OCI-LY7 (cell line): ENCODE data around the gene MAMDC2. TPM values are rescaled to one million over a fixed set of nuclear protein-coding genes. Genes with fewer than 3 reads are reported as not detected.

Experiments used
- BruUV-seq: library from RNA; stranded (reverse); fragments of 400-500 nt; replicated peaks from 2 replicates; lab custom pipeline; 2021; lab: Mats Ljungman, UMichigan
- CTCF ChIA-PET: fragments of 300-600 bp; sonication (Branson Sonifier 250); formaldehyde crosslinking; loops from one replicate; lab custom pipeline; 2022; ENCODE audit warnings: antibody characterized with exemption; ENCODE audit not compliant: unreplicated experiment; lab: Charles Lee
- POLR2A ChIA-PET: fragments of 300-600 bp; sonication (Branson Sonifier 250); formaldehyde crosslinking; loops from one replicate; lab custom pipeline; 2022; ENCODE audit warnings: antibody characterized with exemption; lab: Charles Lee
- DNase-seq: peaks from one replicate; pipeline ENCODE4 v3.0.0-alpha.2; 2015; ENCODE audit warnings: low spot score
- H2AFZ ChIP-seq: fragments of 200-600 bp; sonication (generic), shearing (Covaris generic); 2 replicates; pipeline ENCODE4 v1.6.1; 2014; ENCODE audit warnings: mild to moderate bottlenecking, antibody characterized with exemption, low read length, moderate library complexity
- H3K27ac ChIP-seq: fragments of 200-600 bp; sonication (generic); 2 replicates; pipeline ENCODE4 v1.5.1; 2014; ENCODE audit warnings: mixed run types, low read depth, mild to moderate bottlenecking, moderate library complexity, low read length, inconsistent platforms; ENCODE audit not compliant: poor library complexity, severe bottlenecking
- H3K36me3 ChIP-seq: fragments of 200-600 bp; sonication (generic); 2 replicates; pipeline ENCODE4 v1.6.1; 2014; ENCODE audit warnings: mild to moderate bottlenecking, antibody characterized with exemption, low read length, moderate library complexity, mixed read lengths; ENCODE audit not compliant: insufficient read depth
- H3K4me1 ChIP-seq: fragments of 200-600 bp; sonication (generic); 2 replicates; pipeline ENCODE4 v1.5.1; 2014; ENCODE audit warnings: mild to moderate bottlenecking, low read length; ENCODE audit not compliant: insufficient read depth, poor library complexity, severe bottlenecking
- H3K4me2 ChIP-seq: fragments of 200-600 bp; sonication (generic); 2 replicates; pipeline ENCODE4 v1.6.1; 2014; ENCODE audit warnings: mild to moderate bottlenecking, low read length
- H3K4me3 ChIP-seq: fragments of 200-600 bp; sonication (generic); 2 replicates; pipeline ENCODE4 v1.5.1; 2014; ENCODE audit warnings: mild to moderate bottlenecking, low read depth, low read length; ENCODE audit not compliant: poor library complexity, severe bottlenecking
- H3K79me2 ChIP-seq: fragments of 200-600 bp; sonication (generic); 2 replicates; pipeline ENCODE4 v1.6.1; 2016; ENCODE audit warnings: low read depth, mild to moderate bottlenecking, low read length, moderate library complexity, mixed read lengths; ENCODE audit not compliant: insufficient read depth
- H3K9me2 ChIP-seq: fragments of 200-600 bp; sonication (generic); 2 replicates; pipeline ENCODE4 v1.6.1; 2016; ENCODE audit warnings: mild to moderate bottlenecking, low read length, mixed read lengths; ENCODE audit not compliant: insufficient read depth
- H3K9me3 ChIP-seq: fragments of 200-600 bp; sonication (generic); 2 replicates; pipeline ENCODE4 v1.6.1; 2014; ENCODE audit warnings: mild to moderate bottlenecking, mixed run types, low read length, mixed read lengths
- H4K20me1 ChIP-seq: fragments of 200-600 bp; sonication (generic); 2 replicates; pipeline ENCODE4 v1.6.1; 2014; ENCODE audit warnings: mild to moderate bottlenecking, antibody characterized with exemption, low read length, moderate library complexity, mixed read lengths; ENCODE audit not compliant: insufficient read depth
- CTCF ChIP-seq: fragments of 200-600 bp; sonication (generic); conservative IDR thresholded peaks from 2 replicates; pipeline ENCODE4 v1.5.1; 2014; ENCODE audit warnings: mild to moderate bottlenecking, antibody characterized with exemption, low read length, moderate library complexity, mixed read lengths
- EZH2phosphoT487 ChIP-seq: fragments of 200-600 bp; sonication (generic); IDR thresholded peaks from 2 replicates; pipeline ENCODE4 v1.6.1; 2018; ENCODE audit warnings: low read depth, borderline replicate concordance, mild to moderate bottlenecking, mixed run types, antibody characterized with exemption, low read length, moderate library complexity, mixed read lengths
- intact Hi-C: fragments of 100-400 bp; cut with micrococcal nuclease; formaldehyde crosslinking; loops from one replicate; pipeline ENCODE4 v1.10.0; 2022; ENCODE audit not compliant: unreplicated experiment
- total RNA-seq, 2 experiments: library from RNA; depleted of rRNA in 1 of 2; stranded (reverse); fragments of >200 nt in 1 of 2; shearing (Covaris generic) in 1 of 2; gene quantifications; 2 replicates each; pipeline ENCODE4 v1.2.3, GENCODE V29; 2014 to 2022

MAMDC2 gene
- total RNA-seq, 2 experiments from 2014 or later: not detected

- no peaks in the 10 kb centered on the region for H3K36me3 ChIP-seq
- H3K9me2 ChIP-seq: no peaks in the 10 kb centered on the region
- BruUV-seq: no TSS peak
- H3K4me2 ChIP-seq: no peak overlapping the region
- DNase-seq: no peak
- no peaks in the 10 kb centered on the region for H3K9me3 ChIP-seq
- no peak overlapping the region for H3K27ac ChIP-seq
- CTCF ChIA-PET: no interaction called here
- H4K20me1 ChIP-seq: no peaks in the 10 kb centered on the region
- H2AFZ ChIP-seq: no peak overlapping the region
- H3K79me2 ChIP-seq: no peaks in the 10 kb centered on the region
- no peaks in the 10 kb centered on the region for H3K4me1 ChIP-seq
- H3K4me3 ChIP-seq: no peak overlapping the region
- intact Hi-C loops: loop anchor here (10.0 kb wide), 1 partner anchor 61 kb away; no protein-coding TSS in a partner anchor
- POLR2A ChIA-PET: interaction anchor here (0.6 kb wide), 1 partner anchor 343 kb away, joined by 3 read pairs; no protein-coding TSS in a partner anchor
- TF ChIP-seq EZH2phosphoT487 (no peak), CTCF (no peak)
These were observed 89.9 kb downstream of the MAMDC2 start for GRCh38 chr9:70133253-70134208.

GRCh38 chr9:70134360-70134759 is 90.7 kb downstream of the MAMDC2 start:
- Histone ChIP-seq H3K27ac (no peak overlapping the region), H3K4me2 (no peak overlapping the region), H3K4me1 (no peaks in the 10 kb centered on the region), H3K4me3 (no peak overlapping the region), H3K79me2 (no peaks in the 10 kb centered on the region), H3K9me2 (no peaks in the 10 kb centered on the region), H2AFZ (no peak overlapping the region), H3K36me3 (no peaks in the 10 kb centered on the region), H3K9me3 (no peaks in the 10 kb centered on the region), H4K20me1 (no peaks in the 10 kb centered on the region)
- DNase-seq: no peak
- TF ChIP-seq CTCF (no peak), EZH2phosphoT487 (no peak)
- ChIA-PET POLR2A (interaction anchor here (0.6 kb wide), 1 partner anchor 344 kb away, joined by 3 read pairs; no protein-coding TSS in a partner anchor), CTCF (no interaction called here)
- no TSS peak for BruUV-seq
- intact Hi-C loops: loop anchor here (10.0 kb wide), 1 partner anchor 60 kb away; no protein-coding TSS in a partner anchor
